HT1080 (cell line): Measurements from ENCODE around the gene SPAG9. TPM values are rescaled to one million over a fixed set of nuclear protein-coding genes. Genes with fewer than 3 reads are reported as not detected.

Experiments
- DNase-seq: peaks from one replicate; pipeline ENCODE4 v3.0.0-alpha.2; 2015; ENCODE audit warnings: low read depth
- total RNA-seq: library from RNA; depleted of rRNA; stranded (reverse); fragments of >200 nt; shearing (Covaris generic); gene quantifications from 2 replicates; pipeline ENCODE4 v1.2.3, GENCODE V29; 2014

The SPAG9 gene
- total RNA-seq, 1 experiment from 2014 or later = 34.4 TPM

DNA sequence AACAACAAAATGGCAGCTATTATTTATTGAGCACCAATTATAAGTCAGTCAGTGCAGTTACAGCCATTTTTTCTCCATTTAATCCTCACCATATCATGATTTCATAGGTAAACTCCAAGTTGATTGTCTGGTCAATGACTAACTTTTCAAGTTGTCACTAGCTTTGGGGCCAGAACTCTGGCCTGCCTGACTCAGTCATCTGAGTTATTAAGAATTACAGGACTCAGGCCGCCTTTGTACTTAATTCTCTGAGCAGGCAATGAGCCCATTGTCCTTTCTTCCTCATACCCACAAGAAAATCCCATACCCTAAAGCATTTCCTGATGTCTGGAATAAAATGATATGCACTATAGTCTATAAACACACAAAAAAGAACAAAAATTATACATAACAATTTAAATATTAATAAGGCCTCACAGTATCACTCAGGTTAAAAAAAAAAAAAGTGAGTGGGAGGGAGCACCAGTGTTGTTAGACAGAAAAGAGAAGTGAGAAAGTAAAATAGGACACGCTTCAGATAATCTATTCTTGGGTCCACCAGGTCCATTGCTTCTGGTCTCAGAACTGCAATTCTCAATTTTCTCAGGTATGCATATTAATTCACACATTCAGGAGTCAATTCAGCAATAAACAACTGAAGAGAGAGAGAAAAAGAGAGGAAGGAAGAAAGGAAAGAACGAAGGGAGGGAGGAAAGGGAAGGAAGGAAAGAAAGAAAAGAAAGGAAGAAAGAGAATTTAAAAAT lies 70.2 kb downstream of the SPAG9 start:
- DNase-seq = no peak

DNA sequence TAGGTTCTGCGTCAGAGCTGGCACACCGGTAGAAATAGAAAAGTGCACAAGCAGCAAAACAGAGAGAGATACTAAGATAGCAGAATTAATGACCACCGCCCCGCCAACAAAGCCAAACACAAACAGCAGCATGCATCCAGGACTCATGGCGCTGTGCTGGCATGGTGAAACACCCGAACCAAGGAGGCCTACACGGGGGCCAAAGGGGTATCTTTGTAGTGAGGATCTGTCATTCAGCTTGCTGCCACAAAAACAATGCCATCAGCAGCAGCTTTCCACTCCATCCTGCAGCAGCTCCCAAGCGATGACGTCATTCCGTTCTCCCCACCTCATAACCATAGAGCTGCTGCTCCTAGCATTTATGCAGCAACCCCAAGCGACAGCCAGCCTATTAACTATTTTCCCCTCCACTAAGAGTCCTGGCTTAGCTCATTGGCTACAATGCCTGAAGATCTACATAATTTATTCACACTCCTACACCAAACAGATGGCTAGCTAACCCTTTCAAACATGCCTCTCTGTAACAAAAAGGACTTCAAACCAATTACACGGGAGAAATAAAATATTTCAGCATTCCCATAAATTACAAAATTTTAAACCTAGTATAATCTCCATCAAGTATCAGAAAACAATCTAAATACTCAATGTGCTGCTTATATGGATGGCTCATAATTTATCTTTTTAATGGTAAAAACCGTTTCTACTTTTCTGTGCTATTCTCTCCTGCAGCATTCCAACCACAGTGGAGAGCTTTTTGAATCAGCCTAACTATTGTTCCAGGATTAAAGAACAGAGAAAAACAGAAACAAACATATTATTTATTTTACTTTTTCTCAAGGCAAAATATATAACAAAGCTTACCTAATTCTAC lies 73.9 kb downstream of the SPAG9 start:
- DNase-seq = peak; percentile 11

DNA sequence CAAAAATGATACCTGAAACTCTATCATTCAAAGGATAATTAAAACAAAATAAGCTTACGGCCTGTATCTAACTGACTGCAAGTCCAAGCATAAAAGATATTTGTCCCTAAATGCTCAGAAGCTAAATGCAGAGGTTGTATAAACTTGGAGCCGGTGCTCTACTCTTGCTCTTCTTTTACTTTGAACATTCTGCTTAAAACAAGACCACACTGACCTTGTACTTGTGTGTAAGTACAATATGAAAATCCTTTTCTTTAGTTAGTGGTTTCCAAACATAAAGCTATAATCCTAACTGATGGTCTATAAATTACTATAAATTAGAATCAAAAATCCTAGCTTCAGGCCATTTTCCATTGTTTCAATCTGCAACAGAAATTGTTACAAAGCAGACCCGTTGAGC lies 74.6 kb downstream of the SPAG9 start:
- DNase-seq = no peak

DNA sequence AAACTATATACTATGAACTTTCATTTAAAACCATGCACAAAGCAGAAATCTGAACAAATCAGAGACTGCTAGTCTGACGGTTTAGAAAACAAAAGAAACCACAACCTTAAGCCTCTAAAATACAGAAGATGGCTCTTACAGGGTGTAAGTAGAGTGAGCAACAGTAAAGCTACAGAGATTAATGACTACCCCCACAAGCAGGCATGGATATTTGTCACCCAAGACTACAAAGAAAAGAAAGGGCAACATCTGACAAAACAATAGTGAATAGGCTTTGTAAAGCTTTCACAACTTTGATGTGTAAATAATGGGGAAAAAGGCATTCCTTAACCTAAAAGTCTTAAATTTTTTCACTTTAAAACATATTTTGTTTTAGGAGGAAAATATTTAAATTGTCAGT lies 75.0 kb downstream of the SPAG9 start:
- DNase-seq = no peak

DNA sequence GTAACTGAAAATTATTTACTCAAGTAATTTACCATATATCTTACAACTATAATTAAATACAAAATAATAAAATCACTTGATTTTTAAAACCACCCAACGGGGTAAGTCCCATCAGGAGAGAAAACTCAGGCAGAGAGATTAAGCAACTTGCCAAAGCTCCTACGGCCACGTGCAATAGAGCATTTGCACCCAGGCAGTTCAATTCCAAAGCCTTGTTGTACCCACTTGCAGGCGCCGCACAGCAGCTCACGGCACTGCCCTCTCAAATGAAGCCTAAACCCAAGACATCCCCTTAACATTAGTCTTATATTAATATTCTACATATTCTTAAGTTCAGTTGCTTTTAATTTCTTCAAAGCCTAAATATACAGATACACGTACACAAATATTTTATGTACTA lies 75.7 kb downstream of the SPAG9 start:
- no peak for DNase-seq

DNA sequence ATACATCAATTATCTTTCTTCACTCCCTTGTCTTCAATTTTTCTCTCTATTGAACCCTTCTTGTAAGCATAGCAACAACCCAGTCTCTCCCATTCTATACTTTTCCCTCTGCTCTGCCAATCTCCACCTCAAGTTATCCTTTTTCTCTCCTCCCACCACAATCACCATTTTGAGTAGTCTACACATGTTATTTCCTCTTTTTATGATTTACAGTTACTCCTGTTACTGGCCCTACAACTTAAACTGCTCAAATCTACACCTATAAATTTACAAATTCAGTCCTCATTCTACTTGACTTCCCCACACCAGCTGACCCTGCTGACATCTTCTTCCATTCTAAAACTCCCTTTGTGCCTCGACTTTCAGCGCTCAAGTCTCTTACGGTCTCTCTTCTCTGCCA lies 84.6 kb downstream of the SPAG9 start:
- DNase-seq = no peak

DNA sequence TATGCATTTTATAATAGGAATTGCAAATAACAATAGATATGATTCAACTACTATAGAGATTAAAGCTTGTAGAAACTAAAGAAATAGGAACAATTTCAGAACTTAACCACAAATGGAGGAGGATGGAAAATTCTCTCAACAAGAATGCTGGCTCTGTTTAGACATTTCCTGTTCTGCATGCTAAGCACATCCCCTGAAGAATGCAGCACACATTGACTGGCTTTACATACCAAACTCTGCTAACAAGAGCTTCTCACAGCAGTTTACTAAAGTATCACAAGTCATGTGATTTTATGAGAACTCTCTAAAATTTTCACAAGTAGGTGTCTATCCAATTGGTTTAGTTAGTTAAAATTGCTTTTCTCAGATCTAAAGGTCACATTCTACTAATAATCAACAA lies 85.2 kb downstream of the SPAG9 start:
- peak; percentile 54 for DNase-seq

DNA sequence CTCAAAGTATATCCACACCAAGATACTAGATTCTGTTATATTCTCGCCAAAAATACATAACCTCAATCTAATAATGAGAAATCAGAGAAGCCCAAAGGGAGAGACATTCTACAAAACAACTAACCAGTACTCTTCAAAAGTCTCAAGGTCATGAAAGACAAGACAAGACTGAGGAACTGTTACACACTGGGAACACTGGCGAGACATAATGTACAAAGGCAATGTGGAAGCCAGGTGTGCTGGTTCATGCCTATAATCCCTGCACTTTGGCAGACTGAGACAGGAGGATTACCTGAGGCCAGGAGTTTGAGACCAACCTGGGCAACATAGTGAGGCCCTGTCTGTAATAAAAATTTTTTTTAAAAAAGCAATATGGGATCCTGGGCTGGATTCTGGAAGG lies 85.9 kb downstream of the SPAG9 start:
- no peak for DNase-seq

DNA sequence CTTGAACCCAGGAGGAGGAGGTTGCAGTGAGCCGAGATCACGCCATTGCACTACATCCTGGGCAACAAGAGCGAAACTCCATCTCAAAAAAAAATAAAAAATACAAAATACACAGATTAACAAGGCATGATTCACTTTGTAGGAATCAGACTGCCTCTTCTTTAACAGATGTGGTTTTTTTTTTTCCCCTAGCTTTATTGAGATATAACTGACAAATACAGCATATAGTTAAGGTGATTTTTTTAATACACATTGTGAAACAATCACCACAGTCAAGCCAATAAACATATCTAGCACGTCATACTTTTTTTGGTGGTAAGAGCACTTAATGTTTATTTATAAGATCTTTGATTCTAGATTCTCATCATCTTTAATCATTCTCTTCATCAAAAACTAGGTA lies 87.8 kb downstream of the SPAG9 start:
- DNase-seq = no peak

DNA sequence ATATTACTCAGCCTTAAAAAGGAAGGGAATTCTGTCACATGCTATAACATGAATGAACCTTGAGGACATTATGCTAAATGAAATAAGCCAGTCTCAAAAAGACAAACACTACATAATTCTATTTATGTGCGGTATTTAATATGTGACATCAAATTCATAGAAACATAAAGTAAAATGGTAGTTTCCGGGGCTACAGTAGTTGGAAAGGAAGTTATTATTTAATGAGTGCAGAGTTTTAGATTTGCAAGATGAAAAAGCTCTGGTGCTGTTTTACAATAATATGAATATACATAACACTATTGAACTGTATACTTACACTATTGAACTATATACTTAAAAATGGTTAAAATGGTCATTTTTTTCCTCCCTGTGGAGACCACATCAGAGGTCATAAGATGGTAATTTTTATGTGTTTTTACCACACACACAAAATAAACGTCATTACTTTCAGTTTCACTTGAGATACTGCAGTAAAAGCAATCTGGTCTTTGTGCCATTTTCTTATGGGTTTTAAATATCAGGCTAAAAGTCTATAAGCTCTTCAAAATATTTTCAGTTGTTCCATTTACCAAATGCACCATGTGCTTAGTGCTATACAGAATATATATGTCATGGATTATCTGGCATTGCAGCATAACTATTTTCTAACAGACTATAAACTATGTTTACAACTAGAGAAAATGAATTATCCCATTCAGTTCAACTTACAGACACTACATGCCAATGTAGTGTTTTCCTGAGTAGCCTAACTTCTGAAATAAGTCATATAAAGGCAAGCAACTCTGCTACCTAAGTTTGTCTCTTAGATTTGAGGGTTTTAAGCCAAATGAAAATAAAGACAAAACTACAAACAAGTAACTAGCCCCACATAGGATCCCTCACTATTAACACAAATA lies 90.9 kb downstream of the SPAG9 start:
- no peak for DNase-seq

DNA sequence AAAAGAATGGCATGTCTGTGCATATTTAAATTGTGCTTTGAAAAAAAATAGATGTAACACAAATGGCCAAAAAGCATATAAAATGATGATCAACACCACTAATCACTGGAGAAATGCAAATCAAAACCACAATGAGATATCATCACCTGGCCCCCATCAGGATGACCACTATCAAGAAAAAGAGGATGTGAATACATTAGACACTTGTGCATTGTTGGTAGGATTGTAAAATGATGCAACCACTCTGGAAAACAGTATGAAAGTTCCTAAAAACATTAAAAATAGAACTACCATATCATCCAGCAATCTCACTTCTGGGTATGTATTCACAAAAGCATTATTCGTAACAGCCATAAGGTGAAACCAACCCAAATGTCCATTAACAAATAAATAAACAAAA lies 91.5 kb downstream of the SPAG9 start:
- no peak for DNase-seq

DNA sequence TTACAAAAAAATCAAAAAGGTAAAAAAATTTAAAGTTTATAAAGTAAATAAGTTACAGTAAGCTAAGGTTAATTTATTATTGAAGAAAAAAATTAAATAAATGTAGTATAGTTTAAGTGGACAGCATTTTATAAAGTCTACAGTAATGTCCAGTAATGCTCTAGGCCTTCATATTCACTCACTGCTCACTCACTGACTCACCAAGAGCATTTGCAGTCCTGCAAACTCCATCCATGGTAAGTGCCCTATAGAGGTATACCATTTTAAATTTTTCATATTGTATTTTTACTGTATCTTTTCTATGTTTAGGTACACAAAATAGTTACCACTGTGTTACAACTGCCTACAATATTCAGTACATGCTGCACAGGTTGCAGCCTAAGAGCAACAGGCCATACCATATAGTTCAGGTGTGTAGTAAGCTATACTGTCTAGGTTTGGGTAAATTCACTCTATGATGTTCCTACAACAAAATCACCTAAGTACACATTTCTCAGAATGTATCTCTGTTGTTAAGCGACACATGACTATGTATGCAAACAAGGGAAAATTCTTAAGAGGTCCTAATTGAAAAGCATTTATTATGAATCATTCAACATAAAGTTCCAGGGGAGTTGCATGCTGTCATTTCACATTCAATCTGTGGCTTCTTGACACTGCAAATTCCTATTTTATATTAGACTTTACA lies 92.3 kb downstream of the SPAG9 start:
- DNase-seq = no peak

DNA sequence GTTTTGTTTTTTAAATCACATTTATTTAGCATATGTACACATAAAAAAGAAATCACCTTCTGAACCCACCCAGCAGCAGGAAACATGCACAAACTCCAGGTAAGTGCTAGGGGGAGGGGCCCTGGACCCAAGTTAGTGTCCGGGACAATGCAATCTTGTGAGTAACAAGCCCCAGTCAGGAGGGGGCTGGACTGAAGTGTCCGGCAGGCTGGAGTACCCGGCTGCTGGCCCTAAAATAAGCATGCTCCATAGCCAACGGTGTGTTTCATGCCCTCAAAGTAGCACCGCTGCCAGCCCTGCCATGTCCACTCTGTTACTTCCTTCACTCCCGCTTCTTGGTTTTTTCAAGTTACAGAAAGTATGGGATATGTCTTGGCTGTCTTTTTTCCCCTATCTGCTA lies 102.1 kb downstream of the SPAG9 start:
- DNase-seq = no peak

DNA sequence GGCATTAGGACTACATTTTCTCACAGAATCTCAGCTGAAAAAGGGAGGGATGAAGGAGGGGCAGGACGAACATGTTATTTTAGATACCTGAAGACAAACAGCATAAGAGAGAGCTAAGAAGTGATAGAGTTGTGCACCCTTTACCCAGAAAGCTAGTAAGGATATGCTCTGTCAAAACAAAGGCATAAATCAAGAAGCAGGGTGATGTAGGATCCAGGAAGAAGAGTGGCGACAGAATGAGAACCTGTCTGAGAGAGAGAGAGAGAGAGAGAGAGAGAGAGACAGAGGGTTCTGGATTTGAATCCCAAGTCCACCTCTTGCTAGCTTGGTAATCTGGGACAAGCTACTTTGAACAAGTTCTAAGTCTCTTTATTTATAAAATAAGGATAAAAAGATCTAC lies 103.4 kb downstream of the SPAG9 start:
- DNase-seq = no peak

DNA sequence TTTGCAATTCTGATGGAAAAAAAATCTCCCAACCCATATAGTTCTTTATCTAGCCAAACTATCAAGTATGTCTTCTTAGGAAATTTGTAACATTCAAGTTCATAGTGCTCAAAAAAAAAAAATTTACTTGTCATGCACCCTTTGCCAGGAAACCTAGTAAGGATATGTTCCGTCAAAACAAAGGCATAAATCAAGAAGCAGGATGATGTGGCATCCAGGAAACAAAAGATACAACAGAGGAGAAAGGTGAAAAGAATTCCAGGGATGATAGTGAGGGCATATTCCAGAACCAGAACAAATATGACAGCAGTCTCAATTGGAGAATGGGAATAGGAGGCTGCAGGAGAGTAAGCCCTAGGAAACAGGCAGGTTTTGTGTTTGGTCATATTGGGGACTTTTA lies 104.6 kb downstream of the SPAG9 start:
- DNase-seq = no peak

DNA sequence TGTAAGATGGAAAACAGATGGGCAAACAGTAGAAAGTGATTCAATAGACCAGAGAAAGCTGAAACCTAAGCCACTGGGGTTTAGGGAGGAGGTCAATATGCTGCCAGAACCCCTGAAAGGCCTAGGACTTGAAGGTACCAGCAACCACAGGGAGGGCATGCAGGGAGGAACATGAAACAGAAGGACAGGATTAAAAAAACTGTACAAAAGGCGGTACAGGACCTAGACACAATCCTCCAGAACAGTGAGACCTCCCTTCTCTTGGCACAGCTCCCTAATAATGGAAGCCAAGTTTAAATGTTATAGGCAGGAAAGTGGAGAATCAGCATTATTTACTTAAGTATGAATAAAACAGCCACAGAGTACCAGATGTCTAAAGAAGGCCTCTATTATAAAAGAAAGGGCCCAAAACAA lies 105.5 kb downstream of the SPAG9 start:
- no peak for DNase-seq

DNA sequence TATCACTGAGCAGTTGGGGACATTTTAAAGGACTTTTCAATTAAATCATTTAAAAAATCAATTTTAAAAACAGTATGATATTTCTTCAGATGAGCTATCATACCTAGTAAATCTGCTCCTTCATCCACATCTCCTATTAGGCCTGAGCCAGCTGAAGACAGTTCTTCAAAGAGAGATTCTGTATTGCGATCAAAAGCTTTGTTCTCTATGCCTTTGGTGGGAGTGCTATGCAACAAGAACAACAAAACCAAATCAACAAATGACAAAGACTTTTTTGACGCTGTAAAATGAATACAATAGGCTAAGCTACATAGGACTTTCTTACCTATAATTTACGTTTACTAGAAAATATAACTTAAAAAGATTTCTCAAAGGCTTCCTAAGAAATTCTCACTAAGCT lies 106.5 kb downstream of the SPAG9 start:
- no peak for DNase-seq

DNA sequence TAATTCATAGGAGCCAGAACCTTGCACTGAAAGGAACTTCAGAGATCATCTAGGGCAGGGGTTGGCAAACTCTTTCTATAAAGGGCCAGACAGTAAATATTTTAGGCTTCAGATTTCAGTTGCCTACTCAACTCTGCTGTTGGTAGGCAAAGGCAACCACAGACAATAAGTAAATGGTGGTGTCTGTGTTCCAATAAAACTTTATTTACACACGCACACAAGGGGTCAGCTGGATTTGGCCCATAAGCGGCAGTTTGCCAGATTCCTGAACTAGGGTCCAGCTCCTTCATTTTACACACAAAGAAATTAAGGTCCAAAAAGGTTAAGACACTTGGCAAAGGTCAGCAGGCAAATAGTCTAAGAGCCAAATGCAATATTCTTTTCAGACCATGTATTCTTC lies 107.3 kb downstream of the SPAG9 start:
- no peak for DNase-seq

DNA sequence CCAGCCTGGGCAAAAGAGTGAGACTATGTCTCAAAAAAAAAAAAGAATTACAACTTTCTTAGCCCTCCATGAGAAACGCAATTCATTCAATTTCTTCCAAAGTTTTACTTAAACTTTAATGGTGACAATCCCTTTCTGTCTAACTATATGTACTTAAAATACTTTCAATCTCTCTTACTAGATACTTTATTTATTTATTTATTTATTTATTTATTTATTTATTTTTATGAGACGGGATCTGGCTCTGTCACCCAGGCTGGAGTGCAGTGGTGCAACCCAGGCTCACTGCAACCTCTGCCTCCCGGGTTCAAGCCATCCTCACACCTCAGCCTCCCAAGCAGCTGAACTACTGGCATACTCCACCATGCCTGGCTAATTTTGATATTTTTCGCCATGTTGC lies 108.1 kb downstream of the SPAG9 start:
- DNase-seq = no peak

DNA sequence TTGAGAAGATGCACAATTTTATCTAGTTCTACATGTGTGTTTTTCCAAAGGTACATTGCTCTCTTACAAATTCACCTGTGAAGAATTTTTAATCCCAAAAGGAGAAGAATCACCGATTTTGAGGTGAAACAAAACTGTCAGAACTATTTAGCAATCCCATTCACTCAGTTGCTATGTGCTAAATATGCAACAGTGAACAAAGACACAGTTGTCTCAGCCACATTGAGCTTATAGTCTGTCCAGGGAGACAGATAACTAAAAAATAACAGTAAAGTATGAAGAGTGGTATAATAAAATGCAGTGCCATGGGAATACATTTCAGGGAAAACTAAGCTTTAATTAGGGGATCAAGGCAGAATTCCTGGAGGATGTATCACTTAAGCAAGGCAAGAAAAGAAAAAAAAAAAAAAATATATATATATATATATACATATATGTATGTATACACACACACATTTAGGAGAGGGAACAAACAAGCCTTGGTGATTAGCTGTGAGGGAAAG lies 110.4 kb downstream of the SPAG9 start:
- DNase-seq = no peak

DNA sequence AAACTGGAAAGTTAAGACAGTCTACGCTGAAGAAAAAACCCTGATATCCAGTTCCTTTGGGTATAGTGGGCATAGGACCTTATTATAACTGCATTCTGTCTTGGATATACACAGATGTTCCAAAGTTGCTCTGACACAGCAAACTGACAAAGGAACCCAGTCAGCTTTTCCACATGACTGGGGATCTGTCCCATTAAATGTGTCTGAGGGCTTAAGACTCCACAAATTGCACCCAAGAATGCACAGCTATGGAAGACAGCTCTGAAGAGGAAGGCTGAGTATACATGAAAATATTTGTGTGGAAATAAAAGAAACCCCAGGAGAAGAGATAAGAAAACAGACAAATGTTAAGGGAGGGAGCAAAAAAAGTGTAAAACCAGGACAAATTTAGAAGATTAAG lies 114.1 kb downstream of the SPAG9 start:
- DNase-seq = no peak
